HepG2 (cell line): ENCODE data around the gene TEKT1. TPM values are rescaled to one million over a fixed set of nuclear protein-coding genes. Genes with fewer than 3 reads are reported as not detected.

Experiments used
- ATAC-seq: fragments of 200-7000 bp; cut with Tn5 transposase; 3 replicates; pipeline ENCODE4 v1.9.1; 2020; ENCODE audit warnings: mild to moderate bottlenecking, moderate library complexity
- BruUV-seq: library from RNA; stranded (reverse); fragments of 400-500 nt; replicated peaks from 2 replicates; lab custom pipeline; 2021; lab: Mats Ljungman, UMichigan
- CTCF ChIA-PET: fragments of 300-600 bp; formaldehyde crosslinking; extraction: SDS; loops from one replicate; lab custom pipeline; 2021; ENCODE audit warnings: low total read pairs, inconsistent platforms, low intra/inter-chr PET ratio; lab: Yijun Ruan, JAX
- POLR2A ChIA-PET: fragments of 350-600 bp; sonication (Branson Sonifier 250); formaldehyde crosslinking; loops from one replicate; lab custom pipeline; 2020; ENCODE audit warnings: antibody characterized with exemption, inconsistent platforms; lab: Yijun Ruan, JAX
- DNase-seq: peaks from one replicate; pipeline ENCODE4 v3.0.0-alpha.2; 2015; ENCODE audit warnings: low spot score
- FAIRE-seq: peaks from 3 replicates; lab custom pipeline; 2011; peaks lifted over from hg19 to GRCh38; lab: Jason Lieb, UNC
- H2AFZ ChIP-seq: one replicate; pipeline ENCODE4 v1.6.1; 2011; ENCODE audit warnings: low read length, inconsistent platforms
- H3K27ac ChIP-seq: fragments of 300-600 bp; 3 replicates; pipeline ENCODE4 v1.8.0; 2011; ENCODE audit warnings: mixed run types, mild to moderate bottlenecking, mixed read lengths, low read length, inconsistent platforms; ENCODE audit not compliant: insufficient read depth; ENCODE audit errors: extremely low read length
- H3K27me3 ChIP-seq, 2 experiments: fragments of 200-600 bp in 1 of 2; 2 replicates in 1 of 2; 3 replicates in 1 of 2; pipeline versions ENCODE4 v1.6.0 to v1.8.0; 2011; ENCODE audit warnings: low read length in 2 of 2, mild to moderate bottlenecking in 2 of 2, moderate library complexity in 2 of 2, inconsistent platforms in 1 of 2; ENCODE audit not compliant: insufficient read depth in 2 of 2, control insufficient read depth in 1 of 2
- H3K36me3 ChIP-seq, 2 experiments: fragments of 200-600 bp in 1 of 2; replicated peaks in 1 of 2; 2 replicates in 1 of 2; 3 replicates in 1 of 2; pipeline versions ENCODE4 v1.5.1 to v1.8.0; 2011; ENCODE audit warnings: low read length in 2 of 2, inconsistent platforms in 1 of 2; ENCODE audit not compliant: insufficient read depth in 2 of 2, control insufficient read depth in 1 of 2
- H3K4me1 ChIP-seq: 2 replicates; pipeline ENCODE4 v1.5.1; 2012; ENCODE audit warnings: low read length, inconsistent platforms; ENCODE audit not compliant: insufficient read depth
- H3K4me2 ChIP-seq: 2 replicates; pipeline ENCODE4 v1.6.0; 2011; ENCODE audit warnings: low read depth, low read length, inconsistent platforms
- H3K4me3 ChIP-seq, 3 experiments: fragments of 200-600 bp in 1 of 3; sonication (generic), shearing (Covaris generic) in 1 of 3; replicated peaks in 1 of 3; 2 replicates each; pipeline ENCODE4 v1.5.1; 2011 to 2016; ENCODE audit warnings: low read length in 3 of 3, inconsistent platforms in 2 of 3, low read depth in 2 of 3, mild to moderate bottlenecking in 2 of 3, control low read depth in 1 of 3, mixed read lengths in 1 of 3; ENCODE audit not compliant: insufficient read depth in 1 of 3
- H3K79me2 ChIP-seq: one replicate; pipeline ENCODE4 v1.6.1; 2011; ENCODE audit warnings: low read length, inconsistent platforms; ENCODE audit not compliant: insufficient read depth
- H3K9ac ChIP-seq: 2 replicates; pipeline ENCODE4 v1.6.0; 2011; ENCODE audit warnings: mild to moderate bottlenecking, low read depth, low read length, inconsistent platforms; ENCODE audit not compliant: insufficient read depth
- H3K9me3 ChIP-seq: 2 replicates; pipeline ENCODE4 v1.5.1; 2012; ENCODE audit warnings: mild to moderate bottlenecking, low read length
- H4K20me1 ChIP-seq: 2 replicates; pipeline ENCODE4 v1.6.0; 2011; ENCODE audit warnings: inconsistent platforms, mild to moderate bottlenecking, low read length, moderate library complexity; ENCODE audit not compliant: insufficient read depth
- ADNP ChIP-seq: sonication (generic); formaldehyde crosslinking; IDR thresholded peaks from 2 replicates; pipeline ENCODE4 v1.4.0; 2020; ENCODE audit warnings: missing genetic modification reagents
- ARNT ChIP-seq: fragments of 450-650 bp; IDR thresholded peaks from 2 replicates; pipeline ENCODE4 v1.6.1; 2017
- CEBPB ChIP-seq: IDR thresholded peaks from 2 replicates; pipeline ENCODE4 v1.6.1; 2011; ENCODE audit warnings: low read depth, low read length, improper control_type of control experiment, borderline replicate concordance
- DR1 ChIP-seq: sonication (generic); formaldehyde crosslinking; IDR thresholded peaks from 2 replicates; pipeline ENCODE4 v1.8.0; 2021; ENCODE audit warnings: mild to moderate bottlenecking, missing genetic modification reagents, inconsistent platforms
- EED ChIP-seq: sonication (generic); formaldehyde crosslinking; IDR thresholded peaks from 2 replicates; pipeline ENCODE4 v1.5.0; 2020; ENCODE audit warnings: mild to moderate bottlenecking, missing genetic modification reagents
- FOXK2 ChIP-seq: fragments of 450-650 bp; IDR thresholded peaks from 2 replicates; pipeline ENCODE4 v1.6.1; 2016
- GPBP1L1 ChIP-seq: sonication (generic); formaldehyde crosslinking; IDR thresholded peaks from 2 replicates; pipeline ENCODE4 v1.5.0; 2020; ENCODE audit warnings: mild to moderate bottlenecking, missing genetic modification reagents
- HNF4A ChIP-seq: sonication (generic); formaldehyde crosslinking; IDR thresholded peaks from 2 replicates; pipeline ENCODE4 v1.4.0; 2020; ENCODE audit warnings: missing genetic modification reagents
- JUNB ChIP-seq: sonication (generic); formaldehyde crosslinking; IDR thresholded peaks from 2 replicates; pipeline ENCODE4 v1.8.0; 2022; ENCODE audit warnings: missing genetic modification reagents, mild to moderate bottlenecking, borderline replicate concordance
- MED1 ChIP-seq: sonication (generic); formaldehyde crosslinking; IDR thresholded peaks from 2 replicates; pipeline ENCODE4 v1.4.0; 2020; ENCODE audit warnings: missing genetic modification reagents
- NFYC ChIP-seq: IDR thresholded peaks from 2 replicates; pipeline ENCODE4 v1.6.1; 2016; ENCODE audit warnings: missing genetic modification reagents, missing compliant biosample characterization
- SIN3B ChIP-seq: fragments of 150-350 bp; IDR thresholded peaks from 2 replicates; pipeline ENCODE4 v1.6.1; 2014; ENCODE audit warnings: low read length
- U2AF2 ChIP-seq: fragments of 200-400 bp; formaldehyde crosslinking; IDR thresholded peaks from 2 replicates; pipeline ENCODE4 v1.6.1; 2017; ENCODE audit warnings: low read depth, mild to moderate bottlenecking, low read length
- YEATS4 ChIP-seq: sonication (generic); formaldehyde crosslinking; IDR thresholded peaks from 2 replicates; pipeline ENCODE4 v1.4.0; 2020; ENCODE audit warnings: missing genetic modification reagents, borderline replicate concordance
- ZBTB7B ChIP-seq: sonication (generic); formaldehyde crosslinking; IDR thresholded peaks from 2 replicates; pipeline ENCODE4 v1.4.0; 2020; ENCODE audit warnings: missing genetic modification reagents
- ZNF564 ChIP-seq: sonication (generic); formaldehyde crosslinking; IDR thresholded peaks from 2 replicates; pipeline ENCODE4 v1.8.1; 2023; ENCODE audit warnings: mild to moderate bottlenecking, missing genetic modification reagents
- ZNF768 ChIP-seq: sonication (generic); formaldehyde crosslinking; IDR thresholded peaks from 2 replicates; pipeline ENCODE4 v1.4.0; 2020; ENCODE audit warnings: missing genetic modification reagents
- WGBS: methylation state at CpG from one replicate; pipeline ENCODE4 v1.1.6; 2017; ENCODE audit warnings: low lambda C conversion rate; 5-methylcytosine and 5-hydroxymethylcytosine counted together
- in situ Hi-C: cut with HindIII; loops from 2 replicates; pipeline ENCODE4 v1.10.0; 2017; ENCODE audit warnings: low pct_unique_long_range_greater_than_20kb; ENCODE audit not compliant: extremely low pct_ligation_motif_present
- intact Hi-C: fragments of 100-400 bp; cut with micrococcal nuclease; formaldehyde crosslinking; loops from one replicate; pipeline ENCODE4 v1.10.0; 2022; ENCODE audit not compliant: unreplicated experiment
- polyA plus RNA-seq, 8 experiments: library from polyadenylated mRNA; depleted of rRNA in 3 of 8; stranded (reverse) in 7 of 8; unstranded in 1 of 8; fragments of >200 nt; fragmentation: Illumina TruSeq in 4 of 8; extraction: Trizol in 4 of 8; gene quantifications; 2 replicates each; pipeline versions ENCODE4 v1.2.1 to v1.2.3, GENCODE V29; 2011 to 2016; ENCODE audit warnings: low read depth in 4 of 8, missing spikeins in 1 of 8, mixed read lengths in 1 of 8; ENCODE audit not compliant: insufficient read depth in 1 of 8
- total RNA-seq, 5 experiments: library from RNA; depleted of rRNA; stranded (reverse); fragments of >200 nt; fragmentation: Illumina TruSeq; extraction: Trizol; gene quantifications; 2 replicates each; pipeline ENCODE4 v1.2.3, GENCODE V29; 2016; ENCODE audit warnings: low read depth in 1 of 5
- TF ChIP-seq, protein P1 (sequence below): sonication (generic); formaldehyde crosslinking; IDR thresholded peaks from 2 replicates; pipeline ENCODE4 v1.5.0; 2020; ENCODE audit warnings: mild to moderate bottlenecking, missing genetic modification reagents

Gene TEKT1
- total and polyA plus RNA-seq, 2 of the 13 experiments (the other 11 are each of a cell fraction or from before 2014, with no cell fraction given) = not detected

GRCh38 chr17:6811510-6811909 is 20.0 kb downstream of the TEKT1 start (continued):
- TF ChIP-seq ZBTB7B (0 out of 2 replicates have a peak, but pooled peaks have one; percentile 21), CEBPB (peak; percentile 70; the same call in 1 of the 2 replicates), ZNF768 (CRISPR knock-in tag) (peak; percentile 54; the same call in 1 of the 2 replicates), MED1 (CRISPR knock-in tag) (peak; percentile 32; the same call in 1 of the 2 replicates), ZNF564 (CRISPR knock-in tag) (no peak), HNF4A (CRISPR knock-in tag) (peak; percentile 85)

DNA sequence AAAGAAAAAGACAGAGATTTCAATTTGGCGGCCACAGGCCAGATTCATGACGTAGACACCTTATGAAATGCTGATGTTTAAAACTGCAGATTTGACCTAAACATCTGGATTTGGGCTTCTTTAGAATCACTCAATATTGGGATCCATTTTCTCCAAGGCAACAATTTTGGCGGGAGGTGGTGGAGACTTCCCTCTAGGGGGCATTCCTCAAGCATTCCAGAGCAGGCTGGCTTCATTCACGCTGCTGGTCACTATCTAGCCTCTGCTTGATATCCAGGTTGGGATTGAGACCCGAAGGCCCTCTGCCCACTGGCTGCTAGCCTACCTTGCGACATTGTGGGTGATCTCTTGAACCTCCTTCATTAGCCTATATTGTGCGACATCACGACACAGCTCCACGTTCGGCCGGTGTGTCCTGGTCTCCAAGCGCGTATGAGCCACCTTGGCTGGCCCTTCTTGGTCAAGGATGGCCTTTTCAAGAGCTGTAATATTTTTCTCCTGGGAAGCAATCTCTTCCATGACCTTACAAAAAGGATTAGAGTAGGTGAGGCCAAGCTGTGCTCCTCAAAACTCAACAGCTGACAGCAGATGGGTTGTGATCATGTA is 31.0 kb downstream of the TEKT1 start:
- POLR2A ChIA-PET = no interaction called here
- Histone ChIP-seq H3K4me2 (no peak overlapping the region), H3K9me3 (no peaks in the 10 kb centered on the region), H3K36me3 (no peaks in the 10 kb centered on the region)
- FAIRE-seq (no peak), ATAC-seq (no peak)
- TF ChIP-seq FOXK2 (no peak), ARNT (no peak), EED (CRISPR knock-in tag) (no peak), GPBP1L1 (CRISPR knock-in tag) (no peak), U2AF2 (no peak), DR1 (no peak), NFYC (CRISPR knock-in tag) (no peak), JUNB (CRISPR knock-in tag) (no peak), SIN3B (no peak), ADNP (CRISPR knock-in tag) (no peak), YEATS4 (no peak)
- TF ChIP-seq, protein P1, sequence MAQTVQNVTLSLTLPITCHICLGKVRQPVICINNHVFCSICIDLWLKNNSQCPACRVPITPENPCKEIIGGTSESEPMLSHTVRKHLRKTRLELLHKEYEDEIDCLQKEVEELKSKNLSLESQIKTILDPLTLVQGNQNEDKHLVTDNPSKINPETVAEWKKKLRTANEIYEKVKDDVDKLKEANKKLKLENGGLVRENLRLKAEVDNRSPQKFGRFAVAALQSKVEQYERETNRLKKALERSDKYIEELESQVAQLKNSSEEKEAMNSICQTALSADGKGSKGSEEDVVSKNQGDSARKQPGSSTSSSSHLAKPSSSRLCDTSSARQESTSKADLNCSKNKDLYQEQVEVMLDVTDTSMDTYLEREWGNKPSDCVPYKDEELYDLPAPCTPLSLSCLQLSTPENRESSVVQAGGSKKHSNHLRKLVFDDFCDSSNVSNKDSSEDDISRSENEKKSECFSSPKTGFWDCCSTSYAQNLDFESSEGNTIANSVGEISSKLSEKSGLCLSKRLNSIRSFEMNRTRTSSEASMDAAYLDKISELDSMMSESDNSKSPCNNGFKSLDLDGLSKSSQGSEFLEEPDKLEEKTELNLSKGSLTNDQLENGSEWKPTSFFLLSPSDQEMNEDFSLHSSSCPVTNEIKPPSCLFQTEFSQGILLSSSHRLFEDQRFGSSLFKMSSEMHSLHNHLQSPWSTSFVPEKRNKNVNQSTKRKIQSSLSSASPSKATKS (CRISPR knock-in tag) = no peak
- TF ChIP-seq, all 625 proteins: peak for 0
- Histone ChIP-seq H3K79me2 (no peaks in the 10 kb centered on the region), H2AFZ (no peak overlapping the region), H4K20me1 (no peaks in the 10 kb centered on the region), H3K27ac (no peak overlapping the region), H3K9ac (no peak overlapping the region), H3K27me3 (no peaks in the 10 kb centered on the region), H3K4me3 (no peak overlapping the region), H3K4me1 (peaks cover 35% of the 10 kb centered on the region)
- no peak for DNase-seq
- CTCF ChIA-PET = no interaction called here
- in situ Hi-C loops (no loop called here), intact Hi-C loops (no loop called here)
- BruUV-seq = no TSS peak
- 88% methylated on average over 11 of the region's 13 CpGs for WGBS
